Stimulated activated CD4-positive, alpha-beta T cell treated with anti-CD3 and anti-CD28 coated beads, Interleukin-12 subunit alpha, Interleukin-12 subunit beta, amount 100 ng/mL, for 24 hours (primary cell): ENCODE measurements around the gene SLC7A6.

Experiments
- DNase-seq, 2 experiments: peaks; one replicate each; pipeline ENCODE4 v3.0.0-alpha.2; 2020; ENCODE audit warnings: low read depth in 2 of 2

The SLC7A6 gene

GRCh38 chr16:68257251-68257905 lies 6.9 kb upstream of the SLC7A6 start:
- DNase-seq = no peak

- no peak for DNase-seq
Measured at GRCh38 chr16:68257906-68258800, 6.2 kb upstream of the SLC7A6 start.

GRCh38 chr16:68259007-68259825 lies 5.1 kb upstream of the SLC7A6 start:
- no peak for DNase-seq

GRCh38 chr16:68263559-68264127 lies 683 bp upstream of the SLC7A6 start:
- DNase-seq = no peak

GRCh38 chr16:68265078-68265920 lies 973 bp downstream of the SLC7A6 start:
- peak in 1 of 2 experiments; percentile 45 for DNase-seq

GRCh38 chr16:68267612-68268405 lies 3.5 kb downstream of the SLC7A6 start:
- no peak for DNase-seq

GRCh38 chr16:68269793-68270192 lies 5.5 kb downstream of the SLC7A6 start:
- DNase-seq = no peak

- no peak for DNase-seq
Measured at GRCh38 chr16:68270353-68270752, 6.0 kb downstream of the SLC7A6 start.

- DNase-seq = no peak
Measured at GRCh38 chr16:68272507-68273209, 8.3 kb downstream of the SLC7A6 start.

GRCh38 chr16:68273459-68273858 lies 9.1 kb downstream of the SLC7A6 start:
- no peak for DNase-seq

GRCh38 chr16:68273896-68274295 lies 9.6 kb downstream of the SLC7A6 start:
- no peak for DNase-seq

GRCh38 chr16:68274441-68274840 lies 10.1 kb downstream of the SLC7A6 start:
- DNase-seq = no peak

- DNase-seq = no peak
Measured at GRCh38 chr16:68275611-68276191, 11.4 kb downstream of the SLC7A6 start.

- no peak for DNase-seq
Measured at GRCh38 chr16:68276223-68276622, 11.9 kb downstream of the SLC7A6 start.

GRCh38 chr16:68279726-68280558 lies 15.6 kb downstream of the SLC7A6 start:
- no peak for DNase-seq

GRCh38 chr16:68281368-68282063 lies 17.2 kb downstream of the SLC7A6 start:
- no peak for DNase-seq

GRCh38 chr16:68282064-68282452 lies 17.7 kb downstream of the SLC7A6 start:
- DNase-seq = no peak

- DNase-seq = no peak
Measured at GRCh38 chr16:68283346-68283745, 19.0 kb downstream of the SLC7A6 start.
